Large intestine (tissue), 3 donors: Measurements from ENCODE around the gene SYNJ1. TPM values are rescaled to one million over a fixed set of nuclear protein-coding genes. Genes with fewer than 3 reads are reported as not detected.

Experiments
- DNase-seq, 2 donors: peaks; one replicate each; pipeline versions ENCODE4 v3.0.0 to v3.0.0-alpha.2; 2013
- H3K27ac ChIP-seq: one replicate; pipeline ENCODE4 v1.5.1; 2013; ENCODE audit warnings: low read length
- H3K27me3 ChIP-seq: 2 replicates; pipeline ENCODE4 v1.6.1; 2013; ENCODE audit warnings: low read length; ENCODE audit not compliant: control insufficient read depth, insufficient read depth
- H3K36me3 ChIP-seq: 2 replicates; pipeline ENCODE4 v1.6.1; 2013; ENCODE audit warnings: low read length; ENCODE audit not compliant: control insufficient read depth, insufficient read depth
- H3K4me1 ChIP-seq: one replicate; pipeline ENCODE4 v1.6.1; 2013; ENCODE audit warnings: low read length; ENCODE audit not compliant: control insufficient read depth, insufficient read depth
- H3K4me3 ChIP-seq: one replicate; pipeline ENCODE4 v1.5.1; 2013; ENCODE audit warnings: low read length
- H3K9me3 ChIP-seq: one replicate; pipeline ENCODE4 v1.6.1; 2013; ENCODE audit warnings: mild to moderate bottlenecking, low read depth, low read length, moderate library complexity; ENCODE audit not compliant: control insufficient read depth
- WGBS: methylation state at CpG from one replicate; pipeline ENCODE4 v1.1.5; 2013; ENCODE audit warnings: low lambda C conversion rate; ENCODE audit not compliant: insufficient coverage; 5-methylcytosine and 5-hydroxymethylcytosine counted together
- polyA plus RNA-seq: library from polyadenylated mRNA; unstranded; fragments of 120-200 nt; gene quantifications from one replicate; pipeline ENCODE4 v1.2.1, GENCODE V29; 2013

SYNJ1 gene
- polyA plus RNA-seq, 1 donor = 11.8 TPM

DNA sequence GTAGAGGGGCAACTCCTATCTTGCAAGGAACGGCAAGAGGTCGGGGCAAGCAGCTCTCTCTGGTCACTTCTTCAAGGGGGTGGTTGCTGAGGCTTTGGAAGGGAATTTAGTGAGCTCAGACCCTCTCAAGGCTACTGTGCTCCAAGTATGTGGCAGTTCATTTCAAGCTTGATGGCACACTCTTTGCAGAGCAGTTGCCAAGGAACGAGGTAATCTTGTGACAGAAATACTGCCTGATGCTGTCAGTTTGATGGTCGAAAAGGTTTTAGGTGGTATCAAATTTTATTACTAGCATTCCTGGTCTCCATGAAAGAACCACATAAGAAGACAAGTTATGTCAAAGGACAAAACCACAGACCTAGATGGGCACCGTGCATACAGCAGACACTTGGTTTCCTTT is 128.7 kb downstream of the SYNJ1 start:
- Histone ChIP-seq H3K27ac (no peak overlapping the region), H3K27me3 (no peaks in the 10 kb centered on the region), H3K4me1 (no peaks in the 10 kb centered on the region), H3K4me3 (no peak overlapping the region), H3K9me3 (no peaks in the 10 kb centered on the region), H3K36me3 (peaks cover 43% of the 10 kb centered on the region)
- DNase-seq = no peak
- no CpG with 5 or more reads among the region's 5 CpGs for WGBS

DNA sequence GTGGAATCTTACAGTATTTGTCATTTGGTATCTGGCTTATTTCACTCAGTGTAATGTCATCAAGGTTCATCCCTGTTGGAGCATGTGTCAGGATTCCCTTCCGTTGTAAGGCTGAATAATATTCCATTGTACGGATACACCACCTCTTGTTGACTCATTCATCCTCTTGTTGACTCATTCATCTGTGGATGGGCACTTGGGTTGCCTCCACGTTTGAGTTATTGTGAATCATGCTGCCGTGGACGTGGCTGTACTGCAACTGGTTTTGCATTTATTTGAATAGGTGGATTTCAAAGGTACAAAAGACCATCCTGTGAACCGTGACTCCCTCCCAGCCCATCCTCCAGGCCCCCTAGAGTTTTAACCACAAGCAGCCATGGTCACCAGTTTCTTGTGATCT is 130.6 kb downstream of the SYNJ1 start:
- no peaks in the 10 kb centered on the region for H3K9me3 ChIP-seq
- WGBS = no CpG with 5 or more reads among the region's 6 CpGs

GRCh38 chr21:32595431-32595830 is 132.4 kb downstream of the SYNJ1 start:
- Histone ChIP-seq H3K9me3 (no peaks in the 10 kb centered on the region), H3K4me1 (peaks cover 14% of the 10 kb centered on the region), H3K27me3 (no peaks in the 10 kb centered on the region), H3K4me3 (no peak overlapping the region), H3K27ac (no peak overlapping the region), H3K36me3 (peaks cover 15% of the 10 kb centered on the region)
- DNase-seq = no peak
- no CpG with 5 or more reads among the region's 11 CpGs for WGBS

More for the DNA sequence above, 130.6 kb downstream of the SYNJ1 start:
- Histone ChIP-seq H3K27me3 (no peaks in the 10 kb centered on the region), H3K4me3 (no peak overlapping the region), H3K27ac (no peak overlapping the region), H3K36me3 (peaks cover 26% of the 10 kb centered on the region), H3K4me1 (peaks cover 13% of the 10 kb centered on the region)
- DNase-seq = no peak

DNA sequence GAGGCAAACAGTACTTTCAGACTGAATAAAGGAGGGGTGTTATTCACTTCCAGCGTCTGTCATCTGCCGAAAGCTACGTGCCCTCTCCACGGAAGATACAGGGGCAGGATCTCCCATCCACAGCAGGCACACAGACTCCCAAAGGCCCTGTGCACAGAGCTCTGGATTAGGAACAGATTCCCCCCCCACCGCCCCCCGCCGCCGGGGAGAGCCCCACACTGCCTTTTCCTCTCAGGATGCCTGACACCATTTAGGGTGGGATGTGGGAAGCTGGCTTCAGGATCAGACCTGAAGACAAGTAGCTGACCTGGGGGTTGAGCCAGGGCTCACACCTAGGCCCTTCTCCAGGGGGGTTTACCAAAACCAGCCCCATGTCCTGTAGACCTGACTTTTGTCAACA is 134.1 kb downstream of the SYNJ1 start:
- Histone ChIP-seq H3K27ac (no peak overlapping the region), H3K4me1 (peaks cover 14% of the 10 kb centered on the region), H3K9me3 (no peaks in the 10 kb centered on the region), H3K27me3 (no peaks in the 10 kb centered on the region), H3K36me3 (no peaks in the 10 kb centered on the region), H3K4me3 (no peak overlapping the region)
- DNase-seq = no peak
- WGBS = no CpG with 5 or more reads among the region's 8 CpGs

GRCh38 chr21:32592929-32593502 is 134.8 kb downstream of the SYNJ1 start:
- no peaks in the 10 kb centered on the region for H3K9me3 ChIP-seq
- no peaks in the 10 kb centered on the region for H3K36me3 ChIP-seq
- no peak overlapping the region for H3K27ac ChIP-seq
- H3K4me1 ChIP-seq = peaks cover 14% of the 10 kb centered on the region
- no peaks in the 10 kb centered on the region for H3K27me3 ChIP-seq
- no peak overlapping the region for H3K4me3 ChIP-seq
- WGBS = no CpG with 5 or more reads among the region's 10 CpGs
- peak; percentile 26 to 48 for DNase-seq

DNA sequence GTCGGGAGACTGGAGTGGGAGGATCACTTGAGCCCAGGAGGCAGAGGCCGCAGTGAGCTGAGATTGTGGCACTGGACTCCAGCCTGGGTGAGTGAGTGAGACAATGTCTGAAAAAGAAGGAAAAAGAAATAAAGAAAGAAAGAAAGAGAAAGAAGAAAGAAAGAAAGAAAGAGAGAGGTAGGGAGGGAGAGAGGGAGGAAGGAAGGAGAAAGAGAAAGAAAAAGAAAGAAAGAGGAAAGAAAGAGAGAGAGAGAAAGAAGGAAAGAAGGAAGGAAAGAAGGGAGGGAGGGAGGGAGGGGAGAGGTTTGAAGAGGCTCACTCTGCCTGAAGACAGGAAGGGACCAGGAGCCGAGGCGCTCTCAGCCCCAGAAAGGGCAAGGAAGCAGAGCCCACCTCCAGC is 137.7 kb downstream of the SYNJ1 start:
- H3K27ac ChIP-seq = no peak overlapping the region
- H3K9me3 ChIP-seq = no peaks in the 10 kb centered on the region
- no peak overlapping the region for H3K4me3 ChIP-seq
- H3K27me3 ChIP-seq = no peaks in the 10 kb centered on the region
- DNase-seq = no peak
- H3K36me3 ChIP-seq = no peaks in the 10 kb centered on the region
- H3K4me1 ChIP-seq = peaks cover 22% of the 10 kb centered on the region
- 91% methylated on average over 4 of the region's 4 CpGs for WGBS

- 100% methylated on average over 1 of the region's 5 CpGs for WGBS
- Histone ChIP-seq H3K4me3 (no peak overlapping the region), H3K36me3 (no peaks in the 10 kb centered on the region), H3K4me1 (peaks cover 13% of the 10 kb centered on the region), H3K9me3 (no peaks in the 10 kb centered on the region), H3K27me3 (no peaks in the 10 kb centered on the region), H3K27ac (no peak overlapping the region)
- DNase-seq = no peak
Observed at GRCh38 chr21:32587651-32588050, 140.2 kb downstream of the SYNJ1 start.

DNA sequence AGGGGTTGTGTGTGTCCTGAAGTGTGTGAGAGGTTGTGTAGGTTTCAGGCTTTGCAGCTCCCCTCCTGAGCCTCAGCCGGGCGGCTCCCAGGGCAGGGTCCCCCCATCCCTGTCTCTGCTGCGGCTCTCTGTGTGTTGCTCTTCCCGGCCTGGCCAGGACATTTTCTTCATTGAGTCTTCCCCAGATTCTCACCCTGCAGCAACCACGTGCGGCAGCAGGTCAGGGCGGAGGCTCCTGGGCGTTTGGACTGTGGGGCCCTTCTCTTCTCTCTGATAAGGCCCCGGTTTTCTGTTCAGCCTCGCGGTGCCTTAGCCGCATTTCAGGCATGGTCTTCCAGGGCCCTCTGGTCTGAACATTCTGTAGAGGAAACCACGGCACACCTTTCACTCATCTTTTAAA is 140.7 kb downstream of the SYNJ1 start:
- no CpG with 5 or more reads among the region's 13 CpGs for WGBS
- H3K36me3 ChIP-seq = no peaks in the 10 kb centered on the region
- H3K27ac ChIP-seq = no peak overlapping the region
- no peaks in the 10 kb centered on the region for H3K9me3 ChIP-seq
- DNase-seq = peak; percentile 16 to 62
- H3K4me1 ChIP-seq = peaks cover 8% of the 10 kb centered on the region
- no peak overlapping the region for H3K4me3 ChIP-seq
- H3K27me3 ChIP-seq = no peaks in the 10 kb centered on the region

DNA sequence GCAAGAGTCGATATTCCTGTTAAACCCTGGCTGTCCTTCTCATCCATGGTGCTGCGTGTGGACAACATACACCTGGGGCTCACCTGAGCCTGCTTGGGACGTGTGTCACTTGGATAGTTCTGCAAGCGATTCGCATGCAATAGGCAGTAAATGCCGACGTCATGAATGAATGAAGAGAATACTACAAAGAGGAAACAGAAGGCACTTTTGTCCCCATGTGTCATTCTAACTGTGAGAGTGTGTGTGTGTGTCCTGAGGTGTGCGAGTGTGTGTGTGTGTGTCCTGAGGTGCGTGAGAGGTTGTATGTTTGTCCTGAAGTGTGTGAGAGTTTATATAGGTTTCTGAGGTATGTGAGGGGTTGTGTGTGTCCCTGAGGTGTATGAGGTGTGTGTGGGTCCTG is 141.8 kb downstream of the SYNJ1 start:
- H3K27me3 ChIP-seq = no peaks in the 10 kb centered on the region
- 100% methylated on average over 4 of the region's 9 CpGs for WGBS
- H3K4me1 ChIP-seq = peaks cover 8% of the 10 kb centered on the region
- no peak overlapping the region for H3K4me3 ChIP-seq
- no peak overlapping the region for H3K27ac ChIP-seq
- DNase-seq = no peak
- H3K9me3 ChIP-seq = no peaks in the 10 kb centered on the region
- no peaks in the 10 kb centered on the region for H3K36me3 ChIP-seq

DNA sequence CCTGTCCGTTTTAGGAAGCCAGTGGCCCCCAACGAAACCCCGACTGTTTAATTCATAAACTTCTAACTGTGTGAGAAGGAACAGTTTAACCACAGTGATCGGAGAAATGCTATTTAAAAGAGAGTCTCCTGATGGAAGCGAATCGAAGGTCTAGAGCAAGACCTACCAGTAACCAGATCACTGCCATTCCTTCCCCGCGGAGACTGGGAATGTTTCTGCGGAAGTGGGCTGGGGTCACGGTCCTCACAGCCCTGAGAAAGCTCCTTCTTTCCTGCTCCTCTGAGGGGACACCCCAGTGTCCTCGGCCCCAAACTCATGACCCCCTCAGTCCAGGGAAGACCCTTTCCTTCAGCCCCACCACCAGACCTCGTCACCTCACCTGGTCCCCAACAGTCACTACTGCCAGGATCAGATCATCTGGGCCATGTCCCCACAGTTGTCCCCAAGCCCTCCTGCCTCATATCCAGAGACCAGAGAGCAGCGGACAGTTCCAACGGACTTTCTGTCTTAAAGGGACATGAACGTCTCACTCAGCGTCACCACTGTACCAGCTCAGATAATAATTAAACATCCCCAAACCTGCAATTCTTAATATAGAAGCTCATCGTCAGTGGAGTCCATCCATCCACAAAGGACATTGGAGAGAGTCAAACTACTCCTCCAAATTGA is 142.6 kb downstream of the SYNJ1 start, which contains the start of gene TCP10L:
TSS of gene TCP10L (minus strand) at position 482 of the 669 bp plus-strand sequence. CDS start 1,219 bp downstream, outside the sequence.
- no peak for DNase-seq
- Histone ChIP-seq H3K4me3 (no peak within 1 kb of the TSS), H3K4me1 (peaks cover 8% of the 10 kb centered on the region), H3K27me3 (no peaks in the 10 kb centered on the region), H3K36me3 (no peaks in the 10 kb centered on the region), H3K9me3 (no peaks in the 10 kb centered on the region), H3K27ac (no peak within 1 kb of the TSS)
- WGBS = 80% methylated on average over 1 of the region's 17 CpGs

- WGBS = 100% methylated on average over 1 of the region's 8 CpGs
- no peak overlapping the region for H3K4me3 ChIP-seq
- peaks cover 8% of the 10 kb centered on the region for H3K4me1 ChIP-seq
- no peaks in the 10 kb centered on the region for H3K36me3 ChIP-seq
- no peak overlapping the region for H3K27ac ChIP-seq
- no peaks in the 10 kb centered on the region for H3K9me3 ChIP-seq
- H3K27me3 ChIP-seq = no peaks in the 10 kb centered on the region
- DNase-seq = no peak
Observed at GRCh38 chr21:32584472-32584871, 143.3 kb downstream of the SYNJ1 start.
